Psoas muscle (tissue), 8 donors: ENCODE measurements around the gene RNF220. TPM values are rescaled to one million over a fixed set of nuclear protein-coding genes. Genes with fewer than 3 reads are reported as not detected.

ENCODE experiments used
- ATAC-seq, 4 donors: fragments of 200-7000 bp; cut with Tn5 transposase; one replicate each; pipeline ENCODE4 v1.9.1; 2020; ENCODE audit warnings: moderate library complexity in 3 of 4, mild to moderate bottlenecking in 2 of 4
- DNase-seq, 2 donors: peaks; one replicate each; pipeline ENCODE4 v3.0.0-alpha.2; 2020
- H3K27ac ChIP-seq: fragments of 200-600 bp; one replicate; pipeline ENCODE4 v1.8.0; 2022
- H3K27me3 ChIP-seq, 3 donors: fragments of 200-600 bp in 1 of 3; one replicate each; pipeline versions ENCODE4 v1.6.1 to v1.8.0; 2013 to 2022; ENCODE audit warnings: low read length in 2 of 3, mild to moderate bottlenecking in 2 of 3, moderate library complexity in 1 of 3; ENCODE audit not compliant: insufficient read depth in 3 of 3
- H3K36me3 ChIP-seq, 2 donors: fragments of 200-600 bp in 1 of 2; one replicate each; pipeline versions ENCODE4 v1.6.1 to v1.8.0; 2013 to 2022; ENCODE audit warnings: low read depth in 1 of 2, mild to moderate bottlenecking in 1 of 2, moderate library complexity in 1 of 2; ENCODE audit not compliant: insufficient read depth in 1 of 2
- H3K4me1 ChIP-seq: fragments of 200-600 bp; one replicate; pipeline ENCODE4 v1.8.0; 2022
- H3K4me3 ChIP-seq: fragments of 200-600 bp; one replicate; pipeline ENCODE4 v1.8.0; 2022; ENCODE audit warnings: mild to moderate bottlenecking
- H3K9me3 ChIP-seq: fragments of 200-600 bp; one replicate; pipeline ENCODE4 v1.8.0; 2022
- CTCF ChIP-seq: fragments of 200-600 bp; IDR thresholded peaks from one replicate; pipeline ENCODE4 v1.8.0; 2022; ENCODE audit warnings: antibody characterized with exemption
- WGBS, 3 donors: extraction: QIAGEN DNeasy Blood & Tissue Kit; methylation state at CpG; one replicate each; pipeline versions ENCODE4 v1.1.6 to v1.1.7; 2013; 5-methylcytosine and 5-hydroxymethylcytosine counted together
- intact Hi-C, 2 donors: fragments of 100-400 bp; cut with DNase I; formaldehyde crosslinking; loops; one replicate each; pipeline versions ENCODE4 v1.11.0 to v1.14.2; 2022
- polyA plus RNA-seq, 3 donors: library from polyadenylated mRNA; stranded (reverse); fragments of 200-250 nt; gene quantifications; one replicate each; pipeline ENCODE4 v1.2.3, GENCODE V29; 2013
- total RNA-seq, 4 donors: library from RNA; stranded (reverse); fragmentation: NEBNext Ultra II Directional in 2 of 4; extraction: Animal tissue kit (Norgen Biotek cat#: 25700) in 2 of 4; gene quantifications; one replicate each; pipeline versions ENCODE4 v1.2.1 to v1.2.4, GENCODE V29; 2021 to 2023
- donor health status: healthy with polysubstance abuse.
- donor health status: DM: no; HTN: no; CAD: no; lungs with moderate emphysema.
- donor health status: Bipolar disorder and iron deficiency.
- donor health status: healthy.
- donor health status: DM: yes; HTN: yes; CAD: no.
- donor health status: DM: no; HTN: no; CAD: no.
- donor health status: DM: no; HTN: no; CAD: no.
- donor health status: DM: yes; HTN: yes; CAD: no.

RNF220 gene
- total and polyA plus RNA-seq, 7 donors: 61.1 to 133 (median 75.5) TPM

DNA sequence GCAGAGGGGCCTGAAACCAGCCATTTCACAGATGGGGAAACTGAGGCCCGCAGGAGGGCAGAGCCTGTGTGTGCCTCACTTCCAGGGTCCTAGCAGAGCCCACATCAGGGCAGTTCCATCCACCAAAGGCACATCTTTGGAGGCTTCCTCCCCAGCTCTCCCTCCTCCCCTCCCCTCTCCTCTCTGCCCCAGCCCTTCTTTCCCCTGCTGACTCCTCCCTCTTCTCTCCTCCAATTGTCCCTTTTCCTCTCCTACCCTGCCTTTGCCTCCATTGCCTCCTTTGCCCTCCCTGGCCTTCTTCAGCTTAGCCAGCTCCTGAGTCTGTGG is 212.6 kb downstream of the RNF220 start:
- Histone ChIP-seq H3K4me3 (no peak overlapping the region), H3K4me1 (no peaks in the 10 kb centered on the region), H3K27ac (no peak overlapping the region), H3K36me3 (no peaks in the 10 kb centered on the region), H3K27me3 (peaks cover 0 to 16% (median 2%) of the 10 kb centered on the region in 3 donors), H3K9me3 (no peaks in the 10 kb centered on the region)
- DNase-seq (no peak), ATAC-seq (peak in 1 of 4 donors; percentile 12)
- WGBS, 3 donors: 57 to 80% (median 71%) methylated on average over 1 of the region's 1 CpG
- intact Hi-C loops: no loop called here
- no peak for TF ChIP-seq CTCF

GRCh38 chr1:44619261-44619900 is 214.3 kb downstream of the RNF220 start:
- Histone ChIP-seq H3K4me1 (no peaks in the 10 kb centered on the region), H3K27me3 (peaks cover 0 to 16% (median 2%) of the 10 kb centered on the region in 3 donors), H3K27ac (no peak overlapping the region), H3K9me3 (no peaks in the 10 kb centered on the region), H3K36me3 (no peaks in the 10 kb centered on the region), H3K4me3 (no peak overlapping the region)
- no peak for ATAC-seq
- intact Hi-C loops: no loop called here
- peak in 1 of 2 donors; percentile 28 for DNase-seq
- TF ChIP-seq CTCF: no peak
- WGBS, 3 donors: 69 to 72% (median 69%) methylated on average over 12 of the region's 12 CpGs

- H3K27me3 ChIP-seq: peaks cover 0 to 16% (median 2%) of the 10 kb centered on the region in 3 donors
- no peak overlapping the region for H3K27ac ChIP-seq
- no peaks in the 10 kb centered on the region for H3K4me1 ChIP-seq
- WGBS, 3 donors: 79 to 85% (median 79%) methylated on average over 3 of the region's 3 CpGs
- TF ChIP-seq CTCF: no peak
- ATAC-seq (no peak), DNase-seq (no peak)
- H3K4me3 ChIP-seq: no peak overlapping the region
- intact Hi-C loops: no loop called here
- H3K9me3 ChIP-seq: no peaks in the 10 kb centered on the region
- no peaks in the 10 kb centered on the region for H3K36me3 ChIP-seq
Observed at GRCh38 chr1:44620072-44620471, 215.0 kb downstream of the RNF220 start.

DNA sequence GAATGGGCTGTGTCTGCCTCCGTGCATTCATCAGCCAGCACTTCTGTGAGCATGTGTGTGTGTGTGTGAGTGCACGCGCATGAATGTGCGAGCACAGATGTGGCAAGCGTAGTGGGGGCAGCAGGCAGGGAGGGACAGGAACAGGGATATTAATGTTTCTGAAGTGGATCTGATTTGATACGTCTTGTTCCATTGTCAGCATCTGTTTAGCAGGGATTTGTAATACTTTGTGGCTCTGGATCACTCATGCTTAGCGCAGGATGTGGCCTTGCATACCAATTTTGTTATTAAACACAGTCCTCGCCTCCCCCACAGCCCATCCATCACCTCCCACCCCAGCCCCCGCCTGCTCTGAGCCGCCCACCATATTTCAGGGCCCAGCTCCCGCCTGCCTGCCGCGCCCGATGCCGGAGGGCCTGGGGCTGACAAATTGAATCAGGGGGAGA is 216.8 kb downstream of the RNF220 start:
- no peaks in the 10 kb centered on the region for H3K9me3 ChIP-seq
- ATAC-seq: no peak
- H3K27ac ChIP-seq: no peak overlapping the region
- no peak overlapping the region for H3K4me3 ChIP-seq
- H3K36me3 ChIP-seq: no peaks in the 10 kb centered on the region
- intact Hi-C loops: no loop called here
- no peaks in the 10 kb centered on the region for H3K4me1 ChIP-seq
- TF ChIP-seq CTCF: no peak
- DNase-seq: no peak
- H3K27me3 ChIP-seq: peaks cover 0 to 8% (median 0%) of the 10 kb centered on the region in 3 donors
- 93 to 94% (median 93%) methylated on average over 15 of the region's 15 CpGs for WGBS, 3 donors
